Upper lobe of right lung (tissue), 1 donor: ENCODE results near the gene EYA2. TPM values are rescaled to one million over a fixed set of nuclear protein-coding genes. Genes with fewer than 3 reads are reported as not detected.
"Not testable (repeated sequence)": the region's sequence is repeated elsewhere in the genome, so short reads cannot be mapped to it uniquely, and the experiment has no call there.

Source experiments
- ATAC-seq: fragments of 200-7000 bp; cut with Tn5 transposase; one replicate; pipeline ENCODE4 v1.9.1; 2020; ENCODE audit warnings: mild to moderate bottlenecking, moderate library complexity
- DNase-seq: peaks from one replicate; pipeline ENCODE4 v3.0.0-alpha.2; 2020
- H3K27ac ChIP-seq: fragments of 200-600 bp; one replicate; pipeline ENCODE4 v1.8.0; 2022
- H3K27me3 ChIP-seq: fragments of 200-600 bp; one replicate; pipeline ENCODE4 v1.8.0; 2022; ENCODE audit warnings: mild to moderate bottlenecking
- H3K36me3 ChIP-seq: fragments of 200-600 bp; one replicate; pipeline ENCODE4 v1.8.0; 2022
- H3K4me1 ChIP-seq: fragments of 200-600 bp; one replicate; pipeline ENCODE4 v1.8.0; 2022
- H3K4me3 ChIP-seq: fragments of 200-600 bp; one replicate; pipeline ENCODE4 v1.8.0; 2022; ENCODE audit warnings: mild to moderate bottlenecking
- H3K9me3 ChIP-seq: fragments of 200-600 bp; one replicate; pipeline ENCODE4 v1.8.0; 2022
- intact Hi-C: fragments of 100-400 bp; cut with DNase I; formaldehyde crosslinking; loops from one replicate; pipeline ENCODE4 v1.11.0; 2022
- total RNA-seq: library from RNA; stranded (reverse); fragmentation: NEBNext Ultra II Directional; extraction: Animal tissue kit (Norgen Biotek cat#: 25700); gene quantifications from one replicate; pipeline ENCODE4 v1.2.1, GENCODE V29; 2021
- TF ChIP-seq, protein P1 (sequence below): fragments of 200-600 bp; IDR thresholded peaks from one replicate; pipeline ENCODE4 v1.8.0; 2022; ENCODE audit warnings: antibody characterized with exemption
- donor health status: DM: no; HTN: yes; CAD: no; lungs with severe emphysema.

EYA2 gene
- total RNA-seq, 1 donor from 2014 or later, result 1.8 TPM

DNA sequence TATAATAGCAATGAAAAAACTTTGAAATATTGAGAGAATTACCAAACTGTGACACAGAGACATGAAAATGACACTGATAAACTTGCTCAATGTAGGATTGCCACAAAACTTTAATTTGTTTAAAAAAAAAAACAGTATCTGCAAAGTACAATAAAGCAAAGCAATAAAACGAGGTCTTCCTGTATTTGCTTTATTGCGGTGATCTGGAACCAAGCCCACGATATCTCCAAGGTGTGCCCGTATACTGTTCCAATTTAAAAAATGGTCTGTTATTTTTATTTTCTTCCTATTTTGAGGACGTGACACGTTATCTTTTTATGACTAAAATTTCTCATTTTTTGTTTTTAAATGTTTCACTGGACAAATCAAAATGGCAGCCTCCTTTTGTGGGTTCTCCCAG lies 25.5 kb downstream of the EYA2 start:
- intact Hi-C loops, result no loop called here
- H3K4me3 ChIP-seq, result no peak overlapping the region
- ATAC-seq (no peak), DNase-seq (no peak)
- peaks cover 12% of the 10 kb centered on the region for H3K27me3 ChIP-seq
- TF ChIP-seq, protein P1, sequence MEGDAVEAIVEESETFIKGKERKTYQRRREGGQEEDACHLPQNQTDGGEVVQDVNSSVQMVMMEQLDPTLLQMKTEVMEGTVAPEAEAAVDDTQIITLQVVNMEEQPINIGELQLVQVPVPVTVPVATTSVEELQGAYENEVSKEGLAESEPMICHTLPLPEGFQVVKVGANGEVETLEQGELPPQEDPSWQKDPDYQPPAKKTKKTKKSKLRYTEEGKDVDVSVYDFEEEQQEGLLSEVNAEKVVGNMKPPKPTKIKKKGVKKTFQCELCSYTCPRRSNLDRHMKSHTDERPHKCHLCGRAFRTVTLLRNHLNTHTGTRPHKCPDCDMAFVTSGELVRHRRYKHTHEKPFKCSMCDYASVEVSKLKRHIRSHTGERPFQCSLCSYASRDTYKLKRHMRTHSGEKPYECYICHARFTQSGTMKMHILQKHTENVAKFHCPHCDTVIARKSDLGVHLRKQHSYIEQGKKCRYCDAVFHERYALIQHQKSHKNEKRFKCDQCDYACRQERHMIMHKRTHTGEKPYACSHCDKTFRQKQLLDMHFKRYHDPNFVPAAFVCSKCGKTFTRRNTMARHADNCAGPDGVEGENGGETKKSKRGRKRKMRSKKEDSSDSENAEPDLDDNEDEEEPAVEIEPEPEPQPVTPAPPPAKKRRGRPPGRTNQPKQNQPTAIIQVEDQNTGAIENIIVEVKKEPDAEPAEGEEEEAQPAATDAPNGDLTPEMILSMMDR, result no peak
- H3K36me3 ChIP-seq, result no peaks in the 10 kb centered on the region
- no peaks in the 10 kb centered on the region for H3K9me3 ChIP-seq
- no peak overlapping the region for H3K27ac ChIP-seq
- no peaks in the 10 kb centered on the region for H3K4me1 ChIP-seq

GRCh38 chr20:46922841-46923240 lies 28.2 kb downstream of the EYA2 start:
- intact Hi-C loops, H3K36me3 ChIP-seq, H3K4me3 ChIP-seq, H3K27ac ChIP-seq, H3K27me3 ChIP-seq, ATAC-seq, DNase-seq, H3K9me3 ChIP-seq, H3K4me1 ChIP-seq: not testable (repeated sequence)

GRCh38 chr20:46923550-46923949 lies 28.9 kb downstream of the EYA2 start:
- H3K4me1 ChIP-seq, result no peaks in the 10 kb centered on the region
- ATAC-seq, result no peak
- peaks cover 7% of the 10 kb centered on the region for H3K27me3 ChIP-seq
- no peak overlapping the region for H3K27ac ChIP-seq
- no peaks in the 10 kb centered on the region for H3K36me3 ChIP-seq
- intact Hi-C loops, result no loop called here
- no peak for DNase-seq
- TF ChIP-seq, protein P1, result no peak
- H3K4me3 ChIP-seq, result no peak overlapping the region
- no peaks in the 10 kb centered on the region for H3K9me3 ChIP-seq

GRCh38 chr20:46928580-46929132 lies 34.0 kb downstream of the EYA2 start:
- ATAC-seq (no peak), DNase-seq (no peak)
- no peaks in the 10 kb centered on the region for H3K9me3 ChIP-seq

DNA sequence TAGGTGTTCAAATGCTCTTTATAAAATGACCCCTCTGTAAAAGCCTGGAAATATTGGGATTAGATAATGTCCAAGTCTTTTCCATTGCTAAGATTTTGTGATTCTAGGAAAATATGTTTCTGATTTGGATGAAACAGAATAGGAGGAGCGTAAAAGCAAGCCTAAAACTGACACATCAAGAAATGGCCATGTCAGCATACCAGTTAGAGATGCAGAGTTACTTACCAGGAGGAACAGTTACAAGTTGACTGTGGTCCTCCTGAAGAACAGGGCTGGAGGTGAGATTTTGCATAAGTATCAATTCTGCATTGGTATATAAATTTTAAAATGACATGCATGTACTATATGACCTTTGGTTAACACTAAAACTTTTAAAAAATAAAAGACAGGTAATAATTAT lies 35.3 kb downstream of the EYA2 start:
- intact Hi-C loops, result no loop called here
- DNase-seq, result no peak
- no peak overlapping the region for H3K27ac ChIP-seq

More at GRCh38 chr20:46928580-46929132, 34.0 kb downstream of the EYA2 start:
- TF ChIP-seq, protein P1, result no peak
- Histone ChIP-seq H3K27me3 (peaks cover 18% of the 10 kb centered on the region), H3K4me3 (no peak overlapping the region), H3K36me3 (no peaks in the 10 kb centered on the region), H3K27ac (no peak overlapping the region), H3K4me1 (no peaks in the 10 kb centered on the region)
- intact Hi-C loops, result no loop called here

GRCh38 chr20:46930640-46931339 lies 36.1 kb downstream of the EYA2 start:
- no peak overlapping the region for H3K4me3 ChIP-seq
- no peak overlapping the region for H3K27ac ChIP-seq
- no peaks in the 10 kb centered on the region for H3K36me3 ChIP-seq
- H3K4me1 ChIP-seq, result no peaks in the 10 kb centered on the region
- TF ChIP-seq, protein P1, result no peak
- peaks cover 21% of the 10 kb centered on the region for H3K27me3 ChIP-seq
- no peaks in the 10 kb centered on the region for H3K9me3 ChIP-seq
- intact Hi-C loops, result no loop called here
- ATAC-seq (no peak), DNase-seq (no peak)

More for the DNA sequence above, 35.3 kb downstream of the EYA2 start:
- Histone ChIP-seq H3K36me3 (no peaks in the 10 kb centered on the region), H3K9me3 (no peaks in the 10 kb centered on the region), H3K27me3 (peaks cover 21% of the 10 kb centered on the region), H3K4me1 (no peaks in the 10 kb centered on the region), H3K4me3 (no peak overlapping the region)
- TF ChIP-seq, protein P1, result no peak
- no peak for ATAC-seq
